HFF-Myc (cell line): ENCODE measurements around the gene SEPTIN11.
A peak's percentile ranks its signal among the peaks of the same experiment; 100 is the strongest.

Experiments
- DNase-seq: peaks from one replicate; pipeline ENCODE4 v3.0.0-alpha.2; 2011; ENCODE audit warnings: low read depth; ENCODE audit errors: extremely low read depth
- H3K4me3 ChIP-seq: replicated peaks from 2 replicates; pipeline ENCODE4 v1.5.1; 2011; ENCODE audit warnings: low read depth, mild to moderate bottlenecking, control low read depth, low read length
- CTCF ChIP-seq: IDR thresholded peaks from 2 replicates; pipeline ENCODE4 v1.5.1; 2012; ENCODE audit warnings: mild to moderate bottlenecking, low read depth, low read length, control low read depth; ENCODE audit errors: missing control alignments

The SEPTIN11 gene

DNA sequence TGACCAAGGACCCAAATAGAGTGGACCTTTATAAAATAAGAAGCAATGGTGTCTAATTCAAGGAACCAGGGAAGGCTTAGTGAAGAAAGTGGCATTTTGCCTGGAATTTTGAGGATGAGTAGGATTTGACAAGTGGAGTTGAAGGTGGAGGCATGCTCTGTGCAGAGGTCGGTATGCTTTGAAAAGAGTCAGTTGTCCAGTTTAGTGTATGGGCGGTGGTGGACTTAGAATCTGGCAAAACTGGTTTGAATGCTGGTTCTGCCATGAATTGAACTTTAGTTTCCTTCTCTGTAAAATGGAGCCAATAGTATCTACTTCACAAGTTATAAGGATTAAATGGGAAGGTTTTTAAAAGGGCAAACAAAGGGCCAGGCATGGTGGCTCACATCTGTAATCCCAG lies 29.7 kb downstream of the SEPTIN11 start:
- DNase-seq = no peak
- H3K4me3 ChIP-seq = no peak overlapping the region
- TF ChIP-seq CTCF = no peak

GRCh38 chr4:76980261-76980660 lies 30.7 kb downstream of the SEPTIN11 start:
- no peak overlapping the region for H3K4me3 ChIP-seq
- DNase-seq = no peak
- TF ChIP-seq CTCF = no peak

DNA sequence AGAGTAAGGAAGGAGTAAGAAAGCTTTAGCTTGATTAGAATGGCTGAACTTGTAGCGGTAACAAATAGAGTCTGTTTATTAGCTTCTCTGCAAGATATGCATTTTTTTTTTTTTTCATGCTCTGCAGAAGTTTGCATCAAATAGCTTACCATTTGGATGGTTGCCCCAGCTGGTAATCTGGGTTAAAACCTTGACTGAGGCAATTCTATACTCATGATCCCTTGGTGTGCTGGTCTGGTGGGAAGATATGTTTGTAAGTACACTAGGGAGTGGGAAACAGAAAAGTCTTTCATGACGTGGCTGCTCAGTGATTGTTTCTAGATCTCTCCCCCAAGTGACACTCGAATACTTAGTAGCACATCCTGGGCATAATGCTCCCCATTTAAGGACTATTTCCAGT lies 32.1 kb downstream of the SEPTIN11 start:
- no peak for DNase-seq
- no peak for TF ChIP-seq CTCF
- H3K4me3 ChIP-seq = no peak overlapping the region

DNA sequence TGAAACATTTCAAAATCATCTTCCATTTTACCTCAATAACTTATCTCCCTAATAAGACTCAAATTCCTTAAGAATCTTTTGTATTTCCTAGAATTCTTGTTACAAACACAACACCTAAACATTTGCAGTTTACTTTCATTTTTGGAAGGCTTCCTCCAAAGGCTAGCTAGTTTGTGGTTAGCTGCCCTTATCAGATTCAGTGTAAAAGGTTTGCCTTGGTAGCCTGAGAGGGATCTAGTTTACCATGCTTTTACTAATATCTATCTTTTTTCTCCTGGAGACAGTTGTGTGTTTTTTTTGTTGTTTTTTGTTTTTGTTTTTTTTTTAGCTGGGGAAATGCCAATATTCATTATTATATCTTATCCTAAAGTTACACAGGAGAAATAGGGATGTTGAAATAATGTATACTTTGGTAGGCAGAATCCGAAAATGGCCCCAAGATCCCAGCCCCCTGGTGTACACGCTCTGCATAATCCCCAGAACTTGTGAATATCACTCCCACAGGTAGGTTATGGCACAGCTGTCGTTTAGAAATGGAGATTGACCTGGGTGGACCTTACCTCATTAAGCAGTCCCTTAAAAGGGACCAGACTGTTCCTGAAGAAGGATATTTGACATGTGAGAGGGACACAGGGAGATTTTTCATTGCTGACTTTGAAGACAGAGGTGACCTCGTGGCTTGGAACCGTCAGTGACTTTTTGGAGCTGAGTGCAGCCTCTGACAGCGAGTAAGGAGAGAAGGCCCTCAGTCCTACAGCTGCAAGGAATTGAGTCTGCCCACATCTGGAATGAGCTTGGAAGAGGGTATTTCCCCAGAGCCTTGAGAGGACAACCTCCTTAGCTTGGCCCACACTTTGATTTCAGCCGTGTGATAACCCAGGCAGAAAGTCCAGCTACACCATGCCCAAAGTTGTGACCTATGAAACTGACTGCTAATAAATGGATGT lies 33.4 kb downstream of the SEPTIN11 start:
- TF ChIP-seq CTCF = peak; percentile 20
- no peak for DNase-seq
- no peak overlapping the region for H3K4me3 ChIP-seq

GRCh38 chr4:76984127-76984526 lies 34.6 kb downstream of the SEPTIN11 start:
- no peak for DNase-seq
- no peak overlapping the region for H3K4me3 ChIP-seq
- TF ChIP-seq CTCF = no peak

- DNase-seq = peak; percentile 97
- H3K4me3 ChIP-seq = no peak overlapping the region
- TF ChIP-seq CTCF = no peak
Observed at GRCh38 chr4:76984788-76985211, 35.2 kb downstream of the SEPTIN11 start.
